SK-N-SH (cell line): Measurements from ENCODE around the gene KRT25. TPM values are rescaled to one million over a fixed set of nuclear protein-coding genes. Genes with fewer than 3 reads are reported as not detected.

Experiments used
- CTCF ChIA-PET: fragments of 300-600, 350-600 bp; formaldehyde crosslinking; extraction: SDS; loops from one replicate; lab custom pipeline; 2021; lab: Yijun Ruan, JAX
- POLR2A ChIA-PET: fragments of 350-600 bp; sonication (Branson Sonifier 250); formaldehyde crosslinking; extraction: SDS; loops from one replicate; lab custom pipeline; 2020; ENCODE audit warnings: antibody characterized with exemption, inconsistent platforms; lab: Yijun Ruan, JAX
- DNase-seq: peaks from one replicate; pipeline ENCODE4 v3.0.0; 2012
- H2AFZ ChIP-seq: fragments of 200-600 bp; sonication (generic); 2 replicates; pipeline ENCODE4 v1.8.1; 2016; ENCODE audit warnings: antibody characterized with exemption, mild to moderate bottlenecking, low read depth
- H3F3A ChIP-seq: fragments of 200-600 bp; sonication (generic); replicated peaks from 2 replicates; pipeline ENCODE3; 2016; ENCODE audit warnings: antibody characterized with exemption, mild to moderate bottlenecking; ENCODE audit not compliant: insufficient read depth
- H3K27ac ChIP-seq, 2 experiments: fragments of 200-500 bp in 1 of 2; fragments of 200-600 bp in 1 of 2; sonication (Bioruptor generic) in 1 of 2; sonication (generic), shearing (Covaris generic) in 1 of 2; 2 replicates each; pipeline versions ENCODE4 v1.5.1 to v1.6.1; 2014 to 2016; ENCODE audit warnings: low read depth in 2 of 2, inconsistent platforms in 1 of 2, low read length in 1 of 2, mild to moderate bottlenecking in 1 of 2, mixed read lengths in 1 of 2
- H3K27me3 ChIP-seq: fragments of 200-600 bp; sonication (generic), shearing (Covaris generic); 2 replicates; pipeline ENCODE4 v1.6.1; 2016; ENCODE audit warnings: mixed run types; ENCODE audit not compliant: insufficient read depth
- H3K36me3 ChIP-seq, 2 experiments: fragments of 200-500 bp in 1 of 2; fragments of 200-600 bp in 1 of 2; sonication (Bioruptor generic) in 1 of 2; sonication (generic) in 1 of 2; replicated peaks in 1 of 2; 2 replicates each; pipeline versions ENCODE3 to v1.5.1; 2014 to 2016; ENCODE audit warnings: low read length in 1 of 2, mild to moderate bottlenecking in 1 of 2; ENCODE audit not compliant: insufficient read depth in 2 of 2, control insufficient read depth in 1 of 2
- H3K4me1 ChIP-seq, 2 experiments: fragments of 200-500 bp in 1 of 2; fragments of 200-600 bp in 1 of 2; sonication (Bioruptor generic) in 1 of 2; sonication (generic), shearing (Covaris generic) in 1 of 2; 2 replicates each; pipeline versions ENCODE4 v1.5.1 to v1.6.1; 2014 to 2016; ENCODE audit warnings: low read depth in 1 of 2, low read length in 1 of 2, mixed run types in 1 of 2; ENCODE audit not compliant: insufficient read depth in 2 of 2, control insufficient read depth in 1 of 2
- H3K4me2 ChIP-seq: fragments of 200-600 bp; sonication (generic), shearing (Covaris generic); 2 replicates; pipeline ENCODE4 v1.6.1; 2017; ENCODE audit warnings: mixed run types
- H3K4me3 ChIP-seq, 2 experiments: fragments of 200-500 bp in 1 of 2; fragments of 200-600 bp in 1 of 2; sonication (Bioruptor generic) in 1 of 2; sonication (generic), shearing (Covaris generic) in 1 of 2; 2 replicates each; pipeline versions ENCODE4 v1.5.1 to v1.8.1; 2014 to 2016; ENCODE audit warnings: low read depth in 2 of 2, inconsistent platforms in 1 of 2, low read length in 1 of 2, mild to moderate bottlenecking in 1 of 2, mixed read lengths in 1 of 2, moderate library complexity in 1 of 2
- H3K79me2 ChIP-seq: fragments of 200-600 bp; sonication (generic); 2 replicates; pipeline ENCODE4 v1.8.1; 2017; ENCODE audit warnings: mild to moderate bottlenecking; ENCODE audit not compliant: insufficient read depth
- H3K9ac ChIP-seq: fragments of 200-600 bp; sonication (generic); 2 replicates; pipeline ENCODE4 v1.6.1; 2017; ENCODE audit warnings: mixed run types
- H3K9me2 ChIP-seq: fragments of 200-600 bp; sonication (generic); 2 replicates; pipeline ENCODE4 v1.6.1; 2017; ENCODE audit warnings: mixed run types
- H3K9me3 ChIP-seq: fragments of 200-600 bp; sonication (generic); 2 replicates; pipeline ENCODE4 v1.6.1; 2017; ENCODE audit warnings: mixed run types, mild to moderate bottlenecking, moderate library complexity
- H4K20me1 ChIP-seq: fragments of 200-600 bp; sonication (generic); 2 replicates; pipeline ENCODE4 v1.6.1; 2017; ENCODE audit warnings: mild to moderate bottlenecking, mixed run types; ENCODE audit not compliant: insufficient read depth
- CHD2 ChIP-seq: fragments of 150-350 bp; IDR thresholded peaks from 2 replicates; pipeline ENCODE4 v1.6.1; 2018; ENCODE audit warnings: low read length; ENCODE audit not compliant: partially characterized antibody
- ELF1 ChIP-seq: IDR thresholded peaks from 2 replicates; pipeline ENCODE4 v1.4.0; 2012
- EZH2phosphoT487 ChIP-seq: fragments of 200-600 bp; sonication (generic); IDR thresholded peaks from 2 replicates; pipeline ENCODE4 v1.6.1; 2017; ENCODE audit warnings: low read depth, mixed run types, mild to moderate bottlenecking, antibody characterized with exemption, moderate library complexity, borderline replicate concordance
- FOSL2 ChIP-seq: IDR thresholded peaks from 2 replicates; pipeline ENCODE4 v1.4.0; 2012; ENCODE audit warnings: low read depth, mild to moderate bottlenecking, moderate library complexity, borderline replicate concordance
- FOXJ3 ChIP-seq: sonication (generic); formaldehyde crosslinking; IDR thresholded peaks from 2 replicates; pipeline ENCODE4 v1.5.1; 2020; ENCODE audit warnings: mild to moderate bottlenecking, missing genetic modification reagents
- FOXM1 ChIP-seq: IDR thresholded peaks from 2 replicates; pipeline ENCODE4 v1.4.0; 2012; ENCODE audit warnings: low read depth, mild to moderate bottlenecking
- MXI1 ChIP-seq: IDR thresholded peaks from 2 replicates; pipeline ENCODE4 v1.6.1; 2012; ENCODE audit warnings: mild to moderate bottlenecking, low read depth, low read length, improper control_type of control experiment
- NFIC ChIP-seq: IDR thresholded peaks from 2 replicates; pipeline ENCODE4 v1.4.0; 2012; ENCODE audit warnings: borderline replicate concordance
- NRF1 ChIP-seq: IDR thresholded peaks from 2 replicates; pipeline ENCODE4 v1.6.1; 2012; ENCODE audit warnings: low read depth, mild to moderate bottlenecking, low read length
- POLR2AphosphoS5 ChIP-seq: IDR thresholded peaks from 2 replicates; pipeline ENCODE4 v1.6.1; 2012; ENCODE audit warnings: low read depth, low read length
- RAD21 ChIP-seq: IDR thresholded peaks from 2 replicates; pipeline ENCODE4 v1.6.1; 2012; ENCODE audit warnings: mild to moderate bottlenecking, low read length
- RFX5 ChIP-seq: IDR thresholded peaks from 2 replicates; pipeline ENCODE4 v1.6.1; 2012; ENCODE audit warnings: mild to moderate bottlenecking, improper control_type of control experiment, low read length
- SMC3 ChIP-seq: IDR thresholded peaks from 2 replicates; pipeline ENCODE4 v1.6.1; 2012; ENCODE audit warnings: low read depth, low read length, improper control_type of control experiment
- TCF12 ChIP-seq: IDR thresholded peaks from 2 replicates; pipeline ENCODE4 v1.4.0; 2012
- YY1 ChIP-seq: IDR thresholded peaks from 2 replicates; pipeline ENCODE4 v1.4.0; 2012; ENCODE audit warnings: low read depth, mild to moderate bottlenecking
- WGBS: methylation state at CpG from one replicate; pipeline ENCODE4 v1.1.6; 2017; ENCODE audit warnings: low lambda C conversion rate; 5-methylcytosine and 5-hydroxymethylcytosine counted together
- polyA plus RNA-seq, 3 experiments: library from polyadenylated mRNA; depleted of rRNA; stranded (reverse); fragments of >200 nt; gene quantifications; 2 replicates each; pipeline ENCODE4 v1.2.3, GENCODE V29; 2012
- TF ChIP-seq, protein P1 (sequence below): IDR thresholded peaks from 2 replicates; pipeline ENCODE4; 2012
- TF ChIP-seq, protein P2 (sequence below): fragments of 200-600 bp; sonication (generic); IDR thresholded peaks from 2 replicates; pipeline ENCODE4 v1.6.1; 2017; ENCODE audit warnings: antibody characterized with exemption, mild to moderate bottlenecking, moderate library complexity
- TF ChIP-seq, protein P3 (sequence below): IDR thresholded peaks from 2 replicates; pipeline ENCODE4 v1.4.0; 2012; ENCODE audit warnings: low read depth, borderline replicate concordance
- TF ChIP-seq, protein P4 (sequence below): fragments of 150-350 bp; IDR thresholded peaks from 2 replicates; pipeline ENCODE4 v1.6.1; 2016; ENCODE audit warnings: mild to moderate bottlenecking, low read depth, low read length

Gene KRT25
- polyA plus RNA-seq, 1 of the 3 experiments (the other 2 are of a cell fraction), result not detected

DNA sequence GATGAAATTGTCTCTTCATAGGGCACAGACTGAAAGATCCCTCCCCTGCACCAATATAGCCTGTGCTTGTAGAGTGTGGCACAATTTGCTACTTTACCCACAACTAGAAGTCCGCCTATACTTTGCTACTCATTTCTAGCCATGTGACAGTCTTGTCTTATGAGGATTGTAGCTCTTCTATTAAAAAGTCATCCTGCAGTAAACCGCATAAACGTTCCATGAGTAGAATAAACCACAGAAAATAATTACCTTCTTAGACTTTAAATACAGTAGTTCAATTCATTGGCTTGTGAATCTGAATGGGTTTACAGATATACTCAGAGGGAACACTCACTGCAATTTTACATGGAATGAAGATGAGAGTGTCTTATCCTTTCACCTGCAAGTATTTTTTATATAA, 22.8 kb upstream of the KRT25 start:
- Histone ChIP-seq H2AFZ (no peak overlapping the region), H3K36me3 (no peaks in the 10 kb centered on the region), H4K20me1 (no peaks in the 10 kb centered on the region), H3K9me2 (0 out of 2 replicates have a peak, but pooled peaks cover 5% of the 10 kb centered on the region), H3K4me3 (no peak overlapping the region), H3K27ac (no peak overlapping the region), H3K79me2 (no peaks in the 10 kb centered on the region), H3K4me2 (no peak overlapping the region), H3K9ac (no peak overlapping the region), H3K4me1 (no peaks in the 10 kb centered on the region), H3F3A (no peaks in the 10 kb centered on the region), H3K27me3 (peaks cover 65% of the 10 kb centered on the region), H3K9me3 (no peaks in the 10 kb centered on the region)
- ChIA-PET POLR2A (no interaction called here), CTCF (no interaction called here)
- no peak for DNase-seq
- TF ChIP-seq MXI1, result no peak
- no peak for TF ChIP-seq YY1
- TF ChIP-seq RAD21, result no peak
- TF ChIP-seq NRF1, result no peak
- TF ChIP-seq FOXJ3 (CRISPR knock-in tag), result no peak
- TF ChIP-seq FOSL2, result no peak
- TF ChIP-seq CHD2, result no peak
- no peak for TF ChIP-seq ELF1
- TF ChIP-seq POLR2AphosphoS5, result no peak
- TF ChIP-seq FOXM1, result no peak
- TF ChIP-seq SMC3, result no peak
- TF ChIP-seq EZH2phosphoT487, result no peak
- 20% methylated on average over 3 of the region's 3 CpGs for WGBS

DNA sequence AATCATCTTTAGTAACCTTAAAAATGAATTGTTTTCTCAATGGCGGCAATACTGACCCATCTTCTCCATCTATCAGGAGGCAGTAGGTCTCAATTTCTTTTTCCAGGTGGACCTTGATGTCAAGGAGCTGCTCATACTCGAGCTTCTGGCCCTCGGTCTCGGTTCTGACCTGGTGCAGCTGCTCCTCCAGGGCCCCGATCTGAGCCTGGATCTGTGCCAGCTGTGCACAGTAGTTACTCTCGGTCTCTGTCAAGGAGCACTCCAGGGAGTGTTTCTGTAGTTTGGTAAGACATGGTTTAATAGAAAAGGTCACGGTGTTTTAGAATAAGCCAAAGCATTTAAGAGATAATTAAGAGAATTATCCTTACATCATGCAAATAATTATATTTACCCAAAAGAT, 22.3 kb upstream of the KRT25 start:
- DNase-seq, result no peak
- H3K4me3 ChIP-seq, result no peak overlapping the region
- no peak overlapping the region for H3K27ac ChIP-seq
- CTCF ChIA-PET, result no interaction called here
- H3K27me3 ChIP-seq, result peaks cover 69% of the 10 kb centered on the region
- H3K9ac ChIP-seq, result no peak overlapping the region
- H4K20me1 ChIP-seq, result no peaks in the 10 kb centered on the region
- TF ChIP-seq FOXM1 (no peak), TCF12 (no peak), POLR2AphosphoS5 (no peak), NFIC (no peak), MXI1 (no peak), RFX5 (no peak)
- TF ChIP-seq, protein P1, sequence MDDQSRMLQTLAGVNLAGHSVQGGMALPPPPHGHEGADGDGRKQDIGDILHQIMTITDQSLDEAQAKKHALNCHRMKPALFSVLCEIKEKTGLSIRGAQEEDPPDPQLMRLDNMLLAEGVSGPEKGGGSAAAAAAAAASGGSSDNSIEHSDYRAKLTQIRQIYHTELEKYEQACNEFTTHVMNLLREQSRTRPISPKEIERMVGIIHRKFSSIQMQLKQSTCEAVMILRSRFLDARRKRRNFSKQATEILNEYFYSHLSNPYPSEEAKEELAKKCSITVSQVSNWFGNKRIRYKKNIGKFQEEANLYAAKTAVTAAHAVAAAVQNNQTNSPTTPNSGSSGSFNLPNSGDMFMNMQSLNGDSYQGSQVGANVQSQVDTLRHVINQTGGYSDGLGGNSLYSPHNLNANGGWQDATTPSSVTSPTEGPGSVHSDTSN, result no peak
- TF ChIP-seq, protein P2, sequence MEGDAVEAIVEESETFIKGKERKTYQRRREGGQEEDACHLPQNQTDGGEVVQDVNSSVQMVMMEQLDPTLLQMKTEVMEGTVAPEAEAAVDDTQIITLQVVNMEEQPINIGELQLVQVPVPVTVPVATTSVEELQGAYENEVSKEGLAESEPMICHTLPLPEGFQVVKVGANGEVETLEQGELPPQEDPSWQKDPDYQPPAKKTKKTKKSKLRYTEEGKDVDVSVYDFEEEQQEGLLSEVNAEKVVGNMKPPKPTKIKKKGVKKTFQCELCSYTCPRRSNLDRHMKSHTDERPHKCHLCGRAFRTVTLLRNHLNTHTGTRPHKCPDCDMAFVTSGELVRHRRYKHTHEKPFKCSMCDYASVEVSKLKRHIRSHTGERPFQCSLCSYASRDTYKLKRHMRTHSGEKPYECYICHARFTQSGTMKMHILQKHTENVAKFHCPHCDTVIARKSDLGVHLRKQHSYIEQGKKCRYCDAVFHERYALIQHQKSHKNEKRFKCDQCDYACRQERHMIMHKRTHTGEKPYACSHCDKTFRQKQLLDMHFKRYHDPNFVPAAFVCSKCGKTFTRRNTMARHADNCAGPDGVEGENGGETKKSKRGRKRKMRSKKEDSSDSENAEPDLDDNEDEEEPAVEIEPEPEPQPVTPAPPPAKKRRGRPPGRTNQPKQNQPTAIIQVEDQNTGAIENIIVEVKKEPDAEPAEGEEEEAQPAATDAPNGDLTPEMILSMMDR, result no peak
- TF ChIP-seq, protein P3, sequence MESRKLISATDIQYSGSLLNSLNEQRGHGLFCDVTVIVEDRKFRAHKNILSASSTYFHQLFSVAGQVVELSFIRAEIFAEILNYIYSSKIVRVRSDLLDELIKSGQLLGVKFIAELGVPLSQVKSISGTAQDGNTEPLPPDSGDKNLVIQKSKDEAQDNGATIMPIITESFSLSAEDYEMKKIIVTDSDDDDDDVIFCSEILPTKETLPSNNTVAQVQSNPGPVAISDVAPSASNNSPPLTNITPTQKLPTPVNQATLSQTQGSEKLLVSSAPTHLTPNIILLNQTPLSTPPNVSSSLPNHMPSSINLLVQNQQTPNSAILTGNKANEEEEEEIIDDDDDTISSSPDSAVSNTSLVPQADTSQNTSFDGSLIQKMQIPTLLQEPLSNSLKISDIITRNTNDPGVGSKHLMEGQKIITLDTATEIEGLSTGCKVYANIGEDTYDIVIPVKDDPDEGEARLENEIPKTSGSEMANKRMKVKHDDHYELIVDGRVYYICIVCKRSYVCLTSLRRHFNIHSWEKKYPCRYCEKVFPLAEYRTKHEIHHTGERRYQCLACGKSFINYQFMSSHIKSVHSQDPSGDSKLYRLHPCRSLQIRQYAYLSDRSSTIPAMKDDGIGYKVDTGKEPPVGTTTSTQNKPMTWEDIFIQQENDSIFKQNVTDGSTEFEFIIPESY, result no peak
- TF ChIP-seq, protein P4, sequence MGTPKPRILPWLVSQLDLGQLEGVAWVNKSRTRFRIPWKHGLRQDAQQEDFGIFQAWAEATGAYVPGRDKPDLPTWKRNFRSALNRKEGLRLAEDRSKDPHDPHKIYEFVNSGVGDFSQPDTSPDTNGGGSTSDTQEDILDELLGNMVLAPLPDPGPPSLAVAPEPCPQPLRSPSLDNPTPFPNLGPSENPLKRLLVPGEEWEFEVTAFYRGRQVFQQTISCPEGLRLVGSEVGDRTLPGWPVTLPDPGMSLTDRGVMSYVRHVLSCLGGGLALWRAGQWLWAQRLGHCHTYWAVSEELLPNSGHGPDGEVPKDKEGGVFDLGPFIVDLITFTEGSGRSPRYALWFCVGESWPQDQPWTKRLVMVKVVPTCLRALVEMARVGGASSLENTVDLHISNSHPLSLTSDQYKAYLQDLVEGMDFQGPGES, result no peak
- TF ChIP-seq, all 33 proteins: peak for 0
- Histone ChIP-seq H3K9me3 (no peaks in the 10 kb centered on the region), H3F3A (no peaks in the 10 kb centered on the region), H3K4me1 (no peaks in the 10 kb centered on the region), H3K9me2 (0 out of 2 replicates have a peak, but pooled peaks cover 5% of the 10 kb centered on the region), H3K4me2 (no peak overlapping the region), H3K36me3 (no peaks in the 10 kb centered on the region), H2AFZ (no peak overlapping the region), H3K79me2 (no peaks in the 10 kb centered on the region)
- POLR2A ChIA-PET, result no interaction called here
- 16% methylated on average over 7 of the region's 7 CpGs for WGBS
